ENCODE data around the gene TUBE1. TPM values are rescaled to one million over a fixed set of nuclear protein-coding genes. Genes with fewer than 3 reads are reported as not detected.

Gene TUBE1
- total RNA-seq, 1 donor from 2014 or later = 25.8 TPM

DNA sequence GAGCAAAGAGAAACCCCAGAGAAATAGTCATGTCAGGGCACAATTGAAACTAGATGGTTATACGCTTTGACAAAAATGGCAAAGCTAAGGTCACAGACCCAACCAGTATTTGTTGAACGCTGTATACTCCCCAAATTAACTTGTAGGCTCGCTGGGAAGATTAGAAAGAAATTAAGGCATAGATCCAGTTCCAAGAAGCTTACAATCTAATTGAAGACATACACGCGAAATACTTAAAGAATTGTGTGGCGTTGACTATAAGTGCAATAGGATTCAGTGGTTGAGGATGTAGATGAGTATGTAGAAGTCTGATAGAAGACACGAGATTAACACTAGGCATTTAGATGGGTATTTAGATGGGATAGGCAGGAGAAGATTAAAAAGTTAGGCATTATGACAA lies 634 bp upstream of the TUBE1 start:
- Mint-ChIP-seq H3K4me3 (ENCODE audit: low read depth) (no peak overlapping the region), H3K9me3 (ENCODE audit: low read depth) (no peaks in the 10 kb centered on the region), H3K27me3 (no peaks in the 10 kb centered on the region), H3K36me3 (ENCODE audit: insufficient read depth) (no peaks in the 10 kb centered on the region), H3K27ac (no peak overlapping the region), H3K4me1 (ENCODE audit: low read depth) (peaks cover 2% of the 10 kb centered on the region)
- DNase-seq (ENCODE audit: low spot score, unreplicated experiment) = no peak
- TF ChIP-seq, protein P1, sequence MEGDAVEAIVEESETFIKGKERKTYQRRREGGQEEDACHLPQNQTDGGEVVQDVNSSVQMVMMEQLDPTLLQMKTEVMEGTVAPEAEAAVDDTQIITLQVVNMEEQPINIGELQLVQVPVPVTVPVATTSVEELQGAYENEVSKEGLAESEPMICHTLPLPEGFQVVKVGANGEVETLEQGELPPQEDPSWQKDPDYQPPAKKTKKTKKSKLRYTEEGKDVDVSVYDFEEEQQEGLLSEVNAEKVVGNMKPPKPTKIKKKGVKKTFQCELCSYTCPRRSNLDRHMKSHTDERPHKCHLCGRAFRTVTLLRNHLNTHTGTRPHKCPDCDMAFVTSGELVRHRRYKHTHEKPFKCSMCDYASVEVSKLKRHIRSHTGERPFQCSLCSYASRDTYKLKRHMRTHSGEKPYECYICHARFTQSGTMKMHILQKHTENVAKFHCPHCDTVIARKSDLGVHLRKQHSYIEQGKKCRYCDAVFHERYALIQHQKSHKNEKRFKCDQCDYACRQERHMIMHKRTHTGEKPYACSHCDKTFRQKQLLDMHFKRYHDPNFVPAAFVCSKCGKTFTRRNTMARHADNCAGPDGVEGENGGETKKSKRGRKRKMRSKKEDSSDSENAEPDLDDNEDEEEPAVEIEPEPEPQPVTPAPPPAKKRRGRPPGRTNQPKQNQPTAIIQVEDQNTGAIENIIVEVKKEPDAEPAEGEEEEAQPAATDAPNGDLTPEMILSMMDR (IDR thresholded peaks at IDR 0.05; ENCODE audit: unreplicated experiment) = no peak

DNA sequence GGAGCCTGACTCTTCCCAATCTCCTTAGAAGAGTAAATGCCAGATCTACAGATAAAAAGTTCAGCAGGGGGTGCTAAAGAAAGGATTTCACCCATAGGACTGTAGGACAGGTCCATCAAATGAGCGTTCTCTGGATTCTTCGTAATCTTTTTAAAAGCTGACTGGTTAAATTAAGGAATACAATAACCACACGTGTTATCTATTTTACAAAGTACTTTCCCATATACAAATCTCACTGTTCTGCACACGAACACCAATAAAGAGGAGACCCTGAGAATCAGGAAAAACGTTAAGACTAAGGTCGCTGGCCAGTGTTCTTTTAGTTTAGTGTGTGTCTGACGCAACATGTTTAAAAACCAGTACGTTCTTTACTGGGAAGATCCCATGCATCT lies 542 bp downstream of the TUBE1 start:
- H3K4me1 Mint-ChIP-seq (ENCODE audit: low read depth) = peaks cover 2% of the 10 kb centered on the region
- no peak for DNase-seq (ENCODE audit: low spot score, unreplicated experiment)
- TF ChIP-seq, protein P1 (IDR thresholded peaks at IDR 0.05; ENCODE audit: unreplicated experiment) = no peak
- H3K4me3 Mint-ChIP-seq (ENCODE audit: low read depth) = no peak overlapping the region
- no peaks in the 10 kb centered on the region for H3K36me3 Mint-ChIP-seq (ENCODE audit: insufficient read depth)
- no peaks in the 10 kb centered on the region for H3K9me3 Mint-ChIP-seq (ENCODE audit: low read depth)
- H3K27ac Mint-ChIP-seq = no peak overlapping the region
- no peaks in the 10 kb centered on the region for H3K27me3 Mint-ChIP-seq

- peak overlapping the region; percentile 57 for H3K4me3 Mint-ChIP-seq (ENCODE audit: low read depth)
- H3K36me3 Mint-ChIP-seq (ENCODE audit: insufficient read depth) = no peaks in the 10 kb centered on the region
- H3K4me1 Mint-ChIP-seq (ENCODE audit: low read depth) = peaks cover 2% of the 10 kb centered on the region
- no peak for DNase-seq (ENCODE audit: low spot score, unreplicated experiment)
- no peaks in the 10 kb centered on the region for H3K27me3 Mint-ChIP-seq
- no peaks in the 10 kb centered on the region for H3K9me3 Mint-ChIP-seq (ENCODE audit: low read depth)
- H3K27ac Mint-ChIP-seq = no peak overlapping the region
- TF ChIP-seq, protein P1 (IDR thresholded peaks at IDR 0.05; ENCODE audit: unreplicated experiment) = no peak
Measured at GRCh38 chr6:112085286-112086065, 1.8 kb downstream of the TUBE1 start.

DNA sequence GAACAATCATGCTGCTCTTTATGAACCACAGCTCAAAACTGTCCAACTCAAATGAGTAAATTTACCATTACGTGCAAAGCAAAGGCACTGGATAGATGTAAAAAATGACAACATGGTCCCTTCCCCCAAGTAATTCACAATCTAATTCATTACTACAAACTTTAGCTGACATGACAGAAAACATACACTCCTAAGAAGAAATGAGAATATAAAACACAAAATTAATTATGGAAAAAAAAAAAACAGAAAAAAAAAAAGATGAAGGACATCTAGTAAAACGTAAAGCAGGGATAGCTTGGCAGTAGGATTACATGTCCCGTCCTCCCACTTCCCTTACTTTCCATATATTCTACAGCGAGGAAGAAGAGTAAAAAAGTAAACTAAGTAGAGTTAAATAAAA lies 5.7 kb downstream of the TUBE1 start:
- H3K36me3 Mint-ChIP-seq (ENCODE audit: insufficient read depth) = no peaks in the 10 kb centered on the region
- no peaks in the 10 kb centered on the region for H3K9me3 Mint-ChIP-seq (ENCODE audit: low read depth)
- no peak overlapping the region for H3K4me3 Mint-ChIP-seq (ENCODE audit: low read depth)
- H3K27me3 Mint-ChIP-seq = no peaks in the 10 kb centered on the region
- TF ChIP-seq, protein P1 (IDR thresholded peaks at IDR 0.05; ENCODE audit: unreplicated experiment) = no peak
- H3K27ac Mint-ChIP-seq = no peak overlapping the region
- DNase-seq (ENCODE audit: low spot score, unreplicated experiment) = no peak
- peaks cover 2% of the 10 kb centered on the region for H3K4me1 Mint-ChIP-seq (ENCODE audit: low read depth)

DNA sequence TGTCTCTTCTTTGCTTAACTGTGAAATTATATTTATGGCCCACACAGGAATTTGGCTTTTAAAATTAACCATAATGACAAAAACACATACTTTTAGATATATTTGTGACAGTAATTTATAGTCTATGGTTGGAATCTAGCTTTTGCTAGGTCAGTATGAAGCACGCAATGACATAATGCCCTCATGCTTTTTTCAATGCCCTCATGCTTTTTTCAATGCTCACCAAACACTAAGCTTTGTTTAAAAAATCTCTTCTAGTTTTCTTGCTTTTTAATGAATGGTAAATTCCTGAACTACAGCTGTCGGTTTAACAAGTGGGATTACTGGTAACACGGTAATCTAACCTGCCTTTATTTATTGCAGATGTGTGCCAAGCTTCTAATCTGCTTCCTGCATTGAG lies 20.7 kb downstream of the TUBE1 start:
- Mint-ChIP-seq H3K4me3 (ENCODE audit: low read depth) (no peak overlapping the region), H3K4me1 (ENCODE audit: low read depth) (no peaks in the 10 kb centered on the region), H3K9me3 (ENCODE audit: low read depth) (no peaks in the 10 kb centered on the region), H3K27me3 (no peaks in the 10 kb centered on the region), H3K27ac (no peak overlapping the region), H3K36me3 (ENCODE audit: insufficient read depth) (no peaks in the 10 kb centered on the region)
- TF ChIP-seq, protein P1 (IDR thresholded peaks at IDR 0.05; ENCODE audit: unreplicated experiment) = no peak
- no peak for DNase-seq (ENCODE audit: low spot score, unreplicated experiment)
